ENCODE measurements around the gene ZNF185. TPM values are rescaled to one million over a fixed set of nuclear protein-coding genes. Genes with fewer than 3 reads are reported as not detected.

ZNF185 gene
- total RNA-seq, 1 experiment from 2014 or later, result 15.8 TPM

GRCh38 chrX:152876931-152877840 is 20.7 kb upstream of the ZNF185 start:
- H3K27me3 ChIP-seq (ENCODE audit: insufficient read depth, low read length), result no peaks in the 10 kb centered on the region
- no peaks in the 10 kb centered on the region for H4K20me1 ChIP-seq (ENCODE audit: insufficient read depth)
- H2AFZ ChIP-seq (ENCODE audit: low read depth, low read length, poor library complexity, severe bottlenecking), result no peak overlapping the region
- POLR2A ChIA-PET, result no interaction called here
- RAD21 ChIA-PET (ENCODE audit: low non-redundant PET in 1 of 2, low total read pairs in 2 of 2, uncharacterized antibody in 2 of 2, unreplicated experiment in 2 of 2), result no interaction called here
- no peak overlapping the region for H3K27ac ChIP-seq (ENCODE audit: low read depth, low read length)
- no peak overlapping the region for H3K4me3 ChIP-seq (replicated peaks in 1 of 2; ENCODE audit: low read depth in 1 of 2, low read length in 2 of 2)
- H3K79me2 ChIP-seq (ENCODE audit: insufficient read depth, low read length), result no peaks in the 10 kb centered on the region
- H3K4me1 ChIP-seq (ENCODE audit: control insufficient read depth in 1 of 2, insufficient read depth in 2 of 2, low read length in 2 of 2), result no peaks in the 10 kb centered on the region
- H3K4me2 ChIP-seq (ENCODE audit: low read length), result no peak overlapping the region
- H3K36me3 ChIP-seq (ENCODE audit: control insufficient read depth in 1 of 2, insufficient read depth in 2 of 2, low read length in 2 of 2), result no peaks in the 10 kb centered on the region
- no peaks in the 10 kb centered on the region for H3K9me2 ChIP-seq (ENCODE audit: insufficient read depth)
- CTCF ChIA-PET, result interaction anchor here (0.6 kb wide), 1 partner anchor 8 kb away, joined by 3 read pairs; no protein-coding TSS in a partner anchor
- BruUV-seq (replicated peaks), result no TSS peak
- DNase-seq (ENCODE audit: low read depth, low spot score), result no peak
- ATAC-seq, result no peak
- no peak overlapping the region for H3K9ac ChIP-seq (ENCODE audit: low read length)
- intact Hi-C loops (cut with micrococcal nuclease), result no loop called here
- H3K9me3 ChIP-seq (ENCODE audit: control insufficient read depth in 1 of 2, insufficient read depth in 1 of 2, low read depth in 1 of 2, low read length in 2 of 2), result no peaks in the 10 kb centered on the region
- no peak for TF ChIP-seq CEBPB (IDR thresholded peaks at IDR 0.05; ENCODE audit: low read depth)
- TF ChIP-seq EZH2phosphoT487 (IDR thresholded peaks at IDR 0.05; ENCODE audit: borderline replicate concordance), result no peak
- no peak for TF ChIP-seq REST (IDR thresholded peaks at IDR 0.05; ENCODE audit: low read depth)
- TF ChIP-seq ZBTB33 (IDR thresholded peaks at IDR 0.05; ENCODE audit: extremely low read depth, insufficient replicate concordance, low read length), result no peak
- no peak for TF ChIP-seq EGR1 (IDR thresholded peaks at IDR 0.05; ENCODE audit: low read depth)
- no peak for TF ChIP-seq SIN3A (IDR thresholded peaks at IDR 0.05; ENCODE audit: low read depth)
- TF ChIP-seq SRF (IDR thresholded peaks at IDR 0.05; ENCODE audit: low read depth), result no peak
- TF ChIP-seq FOSL1 (IDR thresholded peaks at IDR 0.05; ENCODE audit: low read depth), result no peak
- TF ChIP-seq ZFX (IDR thresholded peaks at IDR 0.05), result no peak
- no peak for TF ChIP-seq JUND (IDR thresholded peaks at IDR 0.05)
- TF ChIP-seq TCF7L2 (IDR thresholded peaks at IDR 0.05; ENCODE audit: borderline replicate concordance, extremely low read depth, insufficient read depth, insufficient read length), result no peak
- no peak for TF ChIP-seq EZH2 (IDR thresholded peaks at IDR 0.05)
- no peak for TF ChIP-seq MAX (IDR thresholded peaks at IDR 0.05)
- no peak for TF ChIP-seq RAD21 (IDR thresholded peaks at IDR 0.05; ENCODE audit: low read depth)
- no peak for TF ChIP-seq ZNF274 (IDR thresholded peaks at IDR 0.05; ENCODE audit: low read depth, low read length)
- TF ChIP-seq CBX3 (IDR thresholded peaks at IDR 0.05; ENCODE audit: low read depth), result no peak
- TF ChIP-seq ELF1 (IDR thresholded peaks at IDR 0.05; ENCODE audit: borderline replicate concordance, low read depth), result no peak

Measured in HCT116 (cell line).